Measurements from ENCODE around the gene WDR86.

The WDR86 gene

GRCh38 chr7:151439855-151440798, 30.3 kb upstream of the WDR86 start, which contains the start of gene CRYGN:
CRYGN (minus strand) TSS chr7:151440141; CDS start chr7:151439917, 224 bp downstream.
- peak; percentile 19 for DNase-seq

- no peak for DNase-seq
Measured at GRCh38 chr7:151438864-151439601, 29.2 kb upstream of the WDR86 start.

- DNase-seq: no peak
Measured at GRCh38 chr7:151437866-151438516, 28.2 kb upstream of the WDR86 start.

- no peak for DNase-seq
Measured at GRCh38 chr7:151437159-151437553, 27.3 kb upstream of the WDR86 start.

GRCh38 chr7:151436446-151437158, 26.8 kb upstream of the WDR86 start:
- DNase-seq: no peak

- no peak for DNase-seq
Measured at GRCh38 chr7:151435971-151436370, 26.1 kb upstream of the WDR86 start.

GRCh38 chr7:151435103-151435916, 25.5 kb upstream of the WDR86 start:
- no peak for DNase-seq

GRCh38 chr7:151434549-151434948, 24.7 kb upstream of the WDR86 start:
- DNase-seq: no peak

- DNase-seq: no peak
Measured at GRCh38 chr7:151433721-151434400, 24.0 kb upstream of the WDR86 start.

GRCh38 chr7:151432658-151433521, 23.1 kb upstream of the WDR86 start:
- DNase-seq: peak; percentile 41

GRCh38 chr7:151431768-151432311, 22.0 kb upstream of the WDR86 start:
- DNase-seq: no peak

- DNase-seq: no peak
Measured at GRCh38 chr7:151431281-151431767, 21.5 kb upstream of the WDR86 start.

- DNase-seq: no peak
Measured at GRCh38 chr7:151430391-151431205, 20.8 kb upstream of the WDR86 start.

GRCh38 chr7:151429560-151430331, 19.9 kb upstream of the WDR86 start:
- DNase-seq: peak; percentile 38

- no peak for DNase-seq
Measured at GRCh38 chr7:151429237-151429559, 19.4 kb upstream of the WDR86 start.

GRCh38 chr7:151428378-151429236, 18.8 kb upstream of the WDR86 start:
- no peak for DNase-seq
